Activated CD8-positive, alpha-beta memory T cell treated with anti-CD3 and anti-CD28 coated beads, Interleukin-2, amount 50 U/mL, for 1 hour (primary cell): ENCODE results near the gene NFILZ.

ENCODE experiments used
- DNase-seq: peaks from one replicate; pipeline ENCODE4 v3.0.0-alpha.2; 2020; ENCODE audit errors: extremely low read depth

The NFILZ gene

DNA sequence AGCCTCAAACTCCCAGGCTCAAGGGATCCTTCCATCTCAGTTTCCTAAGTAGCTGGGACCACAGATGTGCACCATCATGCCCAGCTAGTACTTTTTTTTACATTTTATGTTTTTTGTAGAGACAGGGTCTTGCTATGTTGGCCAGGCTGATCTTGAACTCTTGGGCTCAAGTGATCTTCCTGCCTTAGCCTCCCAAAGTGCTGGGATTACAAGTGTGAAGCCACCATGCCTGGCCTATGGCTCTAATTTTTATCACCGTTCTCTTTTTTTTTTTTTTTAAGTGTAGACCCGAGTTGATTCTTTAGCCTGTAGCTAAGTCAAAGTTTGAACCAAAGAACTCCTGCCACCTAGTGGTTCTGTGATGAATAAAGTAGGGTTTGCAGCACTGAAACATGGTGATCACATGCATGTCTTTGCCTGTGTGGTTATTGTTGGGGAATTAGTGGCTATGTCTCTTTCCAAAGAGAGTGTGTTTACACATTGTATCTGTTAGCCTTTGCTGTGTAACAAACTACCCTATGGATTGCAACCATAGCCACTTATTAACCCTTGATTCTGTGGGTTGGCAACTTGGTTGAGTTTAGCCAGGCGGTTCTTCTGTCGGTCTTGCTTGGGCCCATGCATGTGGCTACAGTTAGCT, 11.6 kb downstream of the NFILZ start:
- DNase-seq: no peak

DNA sequence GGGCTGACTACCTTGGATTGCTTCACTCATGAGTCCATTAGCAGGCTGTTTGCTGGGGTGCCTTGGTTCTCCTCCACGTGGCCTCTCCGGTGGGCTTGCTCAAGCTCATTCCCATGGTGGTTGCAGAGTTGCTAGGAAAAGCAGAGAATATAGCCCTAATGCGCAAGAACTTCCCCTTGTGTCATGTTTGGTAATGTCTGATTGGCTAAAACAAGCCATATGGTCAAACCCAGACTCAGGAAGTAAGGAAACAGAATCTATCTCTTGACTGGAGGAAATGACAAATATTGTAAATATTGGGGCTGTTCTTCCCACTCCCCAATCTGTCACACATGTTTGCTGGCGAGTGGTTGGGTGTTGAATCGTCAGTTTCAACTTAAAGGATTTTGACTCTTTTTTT, 12.1 kb downstream of the NFILZ start:
- no peak for DNase-seq

GRCh38 chr19:8643860-8644653, 13.6 kb downstream of the NFILZ start:
- DNase-seq: no peak

DNA sequence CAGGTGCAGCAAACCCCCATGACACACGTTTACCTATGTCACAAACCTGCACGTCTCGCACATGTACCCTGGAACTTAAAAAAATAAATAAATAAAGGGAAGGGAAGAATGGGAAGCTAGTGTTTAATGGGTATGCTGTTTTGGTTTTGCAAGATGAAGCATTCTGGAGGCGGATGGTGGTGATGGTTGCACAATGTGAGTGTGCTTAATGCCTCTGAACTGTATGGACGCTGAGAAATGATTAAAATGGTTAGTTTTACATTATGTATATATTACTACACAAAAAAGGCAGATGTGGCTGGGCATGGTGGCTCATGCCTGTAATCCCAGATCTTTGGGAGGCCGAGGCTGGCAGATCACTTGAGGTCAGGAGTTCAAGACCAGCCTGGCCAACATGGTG, 17.8 kb downstream of the NFILZ start:
- no peak for DNase-seq

DNA sequence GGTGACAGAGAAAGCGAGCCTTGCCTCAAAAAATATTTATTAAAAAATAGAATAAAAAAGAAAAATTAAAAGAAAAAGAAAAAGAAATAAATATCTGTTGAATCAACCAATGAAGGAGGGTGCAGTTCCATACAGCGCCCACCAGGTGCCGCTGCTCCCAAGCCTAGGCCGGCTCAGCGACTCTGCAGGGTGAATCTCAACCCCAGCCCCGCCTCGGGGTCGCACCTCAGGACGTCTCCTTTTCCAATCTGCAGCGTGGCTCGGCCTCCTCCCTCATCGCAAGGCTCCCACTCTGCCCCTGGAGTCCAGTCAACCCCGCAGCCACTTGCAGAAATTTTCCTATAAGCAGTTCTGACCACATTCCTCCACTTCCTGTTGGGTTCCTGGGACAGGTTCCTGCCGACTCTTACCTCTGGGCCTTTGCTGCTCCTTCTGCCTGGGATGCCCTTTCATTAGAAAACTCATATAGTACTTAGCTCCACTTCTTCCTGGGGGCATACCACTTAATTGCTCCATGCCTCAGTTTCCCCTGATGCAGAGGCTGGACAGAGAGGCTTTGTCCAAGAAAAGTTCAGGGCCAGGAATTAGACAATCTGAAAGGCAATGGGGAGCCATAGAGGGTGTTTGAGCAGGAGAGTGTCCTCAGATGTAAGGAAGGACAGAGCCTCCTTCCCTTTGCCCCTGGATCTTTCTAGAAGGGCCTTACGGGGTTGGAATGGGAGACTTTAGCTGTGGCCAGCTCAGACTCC, 24.3 kb downstream of the NFILZ start:
- DNase-seq: peak; percentile 24

DNA sequence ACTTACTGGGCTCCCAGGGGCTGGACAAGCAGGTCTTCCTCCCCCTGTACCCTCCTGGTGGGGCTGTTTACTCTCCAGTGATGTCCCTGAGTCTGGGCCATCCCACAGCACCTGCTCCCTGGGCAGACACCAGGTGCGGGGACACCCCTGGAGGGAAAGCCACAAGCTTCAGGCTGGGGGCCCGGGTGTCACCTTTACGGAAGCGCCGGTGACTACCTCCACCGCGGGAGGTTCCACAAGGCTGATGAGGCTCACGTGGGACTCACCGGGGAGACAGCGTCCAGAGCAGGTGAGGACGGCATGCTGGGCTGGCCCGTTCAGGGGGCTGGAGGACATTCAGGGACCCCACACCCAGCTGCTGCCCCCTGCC, 24.9 kb downstream of the NFILZ start:
- no peak for DNase-seq

DNA sequence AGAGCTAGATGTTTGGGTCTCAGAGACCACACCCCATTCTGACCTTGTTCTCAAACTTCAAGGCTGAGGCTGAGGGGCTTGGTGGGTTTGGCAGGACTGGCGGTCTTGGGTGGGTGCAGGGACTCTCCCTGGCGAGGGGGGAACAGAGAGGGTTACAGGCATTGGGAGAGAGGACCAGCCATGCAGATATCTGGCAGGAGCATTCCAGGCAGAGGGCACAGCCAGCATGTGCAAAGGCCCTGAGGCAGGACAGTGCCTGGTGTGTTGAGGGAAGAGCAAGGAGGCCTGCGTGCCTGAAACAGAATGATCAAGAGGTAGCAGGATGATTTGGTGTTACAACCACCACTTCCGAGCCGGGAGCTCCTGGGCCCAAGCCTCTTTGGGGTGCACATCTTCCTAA, 27.4 kb downstream of the NFILZ start:
- no peak for DNase-seq

- no peak for DNase-seq
Measured at GRCh38 chr19:8659905-8660304, 29.5 kb downstream of the NFILZ start.

DNA sequence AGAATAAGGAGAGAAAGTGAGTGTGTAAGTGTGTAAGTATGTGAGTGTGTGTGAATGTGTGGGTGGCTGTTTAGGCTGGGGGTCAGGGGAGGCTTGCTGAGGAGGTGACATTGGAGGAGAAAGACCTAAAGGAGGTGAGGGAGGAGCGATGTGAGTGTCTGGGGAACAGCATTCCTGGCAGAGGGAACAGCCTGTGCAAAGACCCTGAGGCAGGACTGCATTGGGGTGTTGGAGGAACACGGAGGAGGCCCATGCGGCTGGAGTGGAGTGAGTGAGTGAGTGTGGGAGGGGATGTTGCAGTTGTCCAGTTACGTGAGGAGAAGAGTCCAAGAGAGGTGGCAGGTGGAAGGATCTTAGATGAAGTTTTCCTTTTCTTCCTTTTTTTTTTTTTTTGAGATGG, 31.8 kb downstream of the NFILZ start:
- DNase-seq: no peak

- DNase-seq: no peak
Measured at GRCh38 chr19:8663920-8664670, 33.7 kb downstream of the NFILZ start.

- no peak for DNase-seq
Measured at GRCh38 chr19:8664671-8665057, 34.2 kb downstream of the NFILZ start.

DNA sequence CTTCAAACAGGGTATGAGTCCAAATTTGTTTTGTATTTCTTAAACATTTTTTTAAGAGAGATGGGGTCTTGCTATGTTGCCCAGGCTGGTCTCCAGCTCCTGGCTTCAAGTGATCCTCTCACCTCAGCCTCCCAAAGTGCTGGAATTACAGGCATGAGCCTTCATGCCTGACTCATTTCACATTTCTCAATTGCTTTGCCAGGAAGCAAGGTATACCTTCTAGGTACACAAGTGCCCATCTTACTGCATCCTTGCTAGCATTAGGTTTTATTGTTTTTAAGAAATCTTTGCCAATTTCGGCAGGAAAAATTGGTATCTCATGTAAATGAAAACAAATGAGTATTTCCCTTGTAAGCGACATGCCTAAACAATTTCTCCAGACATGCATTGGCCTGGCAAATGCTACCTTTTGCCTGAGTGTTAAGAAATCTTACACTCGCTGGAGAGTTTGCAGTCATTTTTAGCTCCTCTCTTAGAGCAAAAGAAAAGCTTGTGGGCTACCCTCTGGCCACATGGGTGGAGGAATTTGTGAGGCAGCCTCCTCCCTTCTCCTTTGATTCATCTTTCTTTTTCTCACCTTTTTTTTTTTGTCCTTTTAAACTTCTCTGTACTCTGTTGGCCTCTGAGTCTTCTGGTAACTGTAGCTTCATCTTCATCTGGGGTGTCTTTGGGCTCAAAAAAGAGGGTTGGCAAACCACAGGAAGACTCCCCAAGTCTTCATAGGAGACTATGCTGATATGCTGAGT, 35.2 kb downstream of the NFILZ start:
- no peak for DNase-seq

- DNase-seq: no peak
Measured at GRCh38 chr19:8666814-8667405, 36.5 kb downstream of the NFILZ start.

- DNase-seq: no peak
Measured at GRCh38 chr19:8673276-8673891, 43.0 kb downstream of the NFILZ start.

DNA sequence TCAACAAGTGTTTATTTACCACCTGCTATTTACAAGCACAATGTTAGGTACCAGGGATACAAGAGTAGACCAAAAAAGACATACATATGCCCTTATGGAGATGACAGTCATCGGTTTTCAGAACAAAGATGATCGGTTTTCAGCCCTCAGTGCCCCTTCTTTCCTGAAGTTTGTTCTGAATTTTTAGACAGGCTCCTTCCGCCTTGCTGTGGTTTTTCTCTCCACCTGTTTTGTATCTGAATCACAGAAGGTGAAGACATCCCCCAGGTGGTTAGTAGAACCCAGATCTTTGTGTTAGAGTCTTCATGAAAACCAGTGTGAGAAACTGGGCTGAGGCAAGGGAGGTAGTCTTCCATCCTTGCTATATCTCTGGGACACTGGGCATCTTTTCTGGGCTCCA, 44.6 kb downstream of the NFILZ start:
- no peak for DNase-seq

DNA sequence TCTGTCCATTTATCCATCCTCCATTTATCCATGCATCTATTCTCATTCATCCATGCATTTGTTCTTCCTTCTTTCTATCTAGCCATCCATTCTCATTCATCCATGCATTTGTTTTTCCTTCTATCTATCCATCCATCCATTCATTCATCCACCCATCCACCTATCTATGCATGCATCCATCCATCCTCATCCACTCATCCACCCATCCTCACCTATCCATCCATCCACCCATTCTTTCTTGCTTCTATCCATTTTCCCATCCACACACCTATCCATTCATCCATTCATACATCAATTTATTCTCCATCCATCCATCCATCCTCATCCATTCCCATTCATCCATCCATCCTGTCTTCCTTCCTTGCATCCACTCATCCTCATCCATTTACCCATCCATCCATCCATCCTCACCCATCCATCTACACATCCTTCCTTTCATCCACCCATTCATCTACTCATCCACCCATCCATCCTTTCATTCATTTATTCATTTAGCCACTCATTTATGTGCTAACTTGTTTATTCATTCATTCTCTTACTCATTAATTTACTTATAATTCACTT, 47.9 kb downstream of the NFILZ start:
- DNase-seq: no peak
